Ovary (tissue), 9 donors: ENCODE measurements around the gene LEKR1. TPM values are rescaled to one million over a fixed set of nuclear protein-coding genes. Genes with fewer than 3 reads are reported as not detected.

Experiments used
- DNase-seq, 5 donors: peaks; one replicate each; pipeline ENCODE4 v3.0.0-alpha.2; 2019 to 2020
- H3K27ac ChIP-seq, 2 donors: fragments of 200-600 bp; one replicate each; pipeline versions ENCODE4 v1.5.1 to v1.8.0; 2019 to 2022
- H3K27me3 ChIP-seq: fragments of 200-600 bp; one replicate; pipeline ENCODE4 v1.8.0; 2022
- H3K36me3 ChIP-seq: fragments of 200-600 bp; sonication (generic); one replicate; pipeline ENCODE4 v1.5.1; 2019
- H3K4me1 ChIP-seq: one replicate; pipeline ENCODE4 v1.8.1; 2013; ENCODE audit warnings: mild to moderate bottlenecking, moderate library complexity; ENCODE audit not compliant: insufficient read depth
- H3K4me3 ChIP-seq: fragments of 200-600 bp; sonication (generic); one replicate; pipeline ENCODE4 v1.5.1; 2017
- H3K9me3 ChIP-seq, 2 donors: fragments of 200-600 bp in 1 of 2; sonication (generic) in 1 of 2; one replicate each; pipeline versions ENCODE4 v1.5.1 to v1.8.1; 2013 to 2019; ENCODE audit warnings: mild to moderate bottlenecking in 1 of 2, moderate library complexity in 1 of 2
- EP300 ChIP-seq: sonication (generic); formaldehyde crosslinking; IDR thresholded peaks from one replicate; pipeline ENCODE4 v1.6.1; 2017; ENCODE audit warnings: antibody characterized with exemption
- POLR2A ChIP-seq: fragments of 450-650 bp; IDR thresholded peaks from one replicate; pipeline ENCODE4 v1.6.1; 2017; ENCODE audit warnings: antibody characterized with exemption, mild to moderate bottlenecking, moderate library complexity
- WGBS, 3 donors: extraction: QIAGEN DNeasy Blood & Tissue Kit in 1 of 3; methylation state at CpG; one replicate each; pipeline versions ENCODE4 v1.1.5 to v1.1.7; 2013 to 2017; 5-methylcytosine and 5-hydroxymethylcytosine counted together
- intact Hi-C, 4 donors: fragments of 100-400 bp; cut with DNase I; formaldehyde crosslinking; loops; one replicate each; pipeline versions ENCODE4 v1.11.0 to v1.15.1; 2022 to 2023
- polyA plus RNA-seq, 2 donors: library from polyadenylated mRNA; stranded (reverse); fragments of 200-250 nt in 1 of 2; fragments of 350-450 nt in 1 of 2; fragmentation: Illumina TruSeq in 1 of 2; extraction: RNeasy Lipid Tissue Mini Kit (QIAGEN cat#74804) in 1 of 2; gene quantifications; one replicate each; pipeline ENCODE4 v1.2.3, GENCODE V29; 2013 to 2014
- total RNA-seq, 7 donors: library from RNA; depleted of rRNA in 2 of 7; stranded (reverse); fragments of >200 nt in 2 of 7; fragmentation: NEBNext Ultra II Directional in 3 of 7; extraction: Animal tissue kit (Norgen Biotek cat#: 25700) in 3 of 7; gene quantifications; one replicate each; pipeline versions ENCODE4 v1.1.0 to v1.2.4, GENCODE V29; 2016 to 2023
- TF ChIP-seq, protein P1 (sequence below), 3 donors: fragments of 450-650 bp in 2 of 3; fragments of 200-600 bp in 1 of 3; IDR thresholded peaks; one replicate each; pipeline versions ENCODE4 v1.5.1 to v1.8.0; 2016 to 2022; ENCODE audit warnings: antibody characterized with exemption in 3 of 3, mild to moderate bottlenecking in 1 of 3
- donor health status: DM: no; HTN: no; CAD: no; lungs with moderate emphysema.
- donor health status: DM: no; HTN: no; CAD: no.
- donor health status: Bipolar disorder and iron deficiency.
- donor health status: DM: yes; HTN: yes; CAD: no.
- donor health status: DM: no; HTN: no; CAD: no.
- donor health status: DM: yes; HTN: yes; CAD: no.

LEKR1 gene
- total and polyA plus RNA-seq, 9 donors: 0.38 to 7.8 (median 2.4) TPM

DNA sequence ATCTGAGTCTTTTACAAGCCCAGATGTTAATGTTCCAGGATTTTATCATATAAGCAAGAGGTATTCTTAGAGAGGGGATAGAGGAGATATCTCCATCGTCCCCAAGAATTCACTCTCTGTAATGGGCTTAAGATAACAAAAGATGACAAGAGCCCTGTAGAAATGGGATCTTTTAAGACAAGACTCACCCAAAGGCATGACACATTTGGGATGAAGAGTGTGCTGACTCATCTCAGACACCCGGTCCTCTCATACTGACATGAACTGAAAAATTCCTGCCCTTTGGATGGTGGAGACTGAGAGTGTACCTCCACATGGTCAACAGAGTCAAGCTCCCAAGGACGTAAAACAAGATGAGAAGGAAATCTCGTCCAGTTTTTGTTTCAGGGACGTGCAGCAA is 11.0 kb downstream of the LEKR1 start:
- Histone ChIP-seq H3K27ac (no peak overlapping the region), H3K4me1 (no peaks in the 10 kb centered on the region), H3K9me3 (no peaks in the 10 kb centered on the region), H3K36me3 (no peaks in the 10 kb centered on the region), H3K4me3 (no peak overlapping the region), H3K27me3 (no peaks in the 10 kb centered on the region)
- no peak for TF ChIP-seq EP300
- TF ChIP-seq, protein P1, sequence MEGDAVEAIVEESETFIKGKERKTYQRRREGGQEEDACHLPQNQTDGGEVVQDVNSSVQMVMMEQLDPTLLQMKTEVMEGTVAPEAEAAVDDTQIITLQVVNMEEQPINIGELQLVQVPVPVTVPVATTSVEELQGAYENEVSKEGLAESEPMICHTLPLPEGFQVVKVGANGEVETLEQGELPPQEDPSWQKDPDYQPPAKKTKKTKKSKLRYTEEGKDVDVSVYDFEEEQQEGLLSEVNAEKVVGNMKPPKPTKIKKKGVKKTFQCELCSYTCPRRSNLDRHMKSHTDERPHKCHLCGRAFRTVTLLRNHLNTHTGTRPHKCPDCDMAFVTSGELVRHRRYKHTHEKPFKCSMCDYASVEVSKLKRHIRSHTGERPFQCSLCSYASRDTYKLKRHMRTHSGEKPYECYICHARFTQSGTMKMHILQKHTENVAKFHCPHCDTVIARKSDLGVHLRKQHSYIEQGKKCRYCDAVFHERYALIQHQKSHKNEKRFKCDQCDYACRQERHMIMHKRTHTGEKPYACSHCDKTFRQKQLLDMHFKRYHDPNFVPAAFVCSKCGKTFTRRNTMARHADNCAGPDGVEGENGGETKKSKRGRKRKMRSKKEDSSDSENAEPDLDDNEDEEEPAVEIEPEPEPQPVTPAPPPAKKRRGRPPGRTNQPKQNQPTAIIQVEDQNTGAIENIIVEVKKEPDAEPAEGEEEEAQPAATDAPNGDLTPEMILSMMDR (IDR thresholded peaks at IDR 0.05): no peak
- TF ChIP-seq POLR2A: no peak
- WGBS, 3 donors: 70 to 72% (median 70%) methylated on average over 5 of the region's 5 CpGs
- no peak for DNase-seq
- intact Hi-C loops: no loop called here

DNA sequence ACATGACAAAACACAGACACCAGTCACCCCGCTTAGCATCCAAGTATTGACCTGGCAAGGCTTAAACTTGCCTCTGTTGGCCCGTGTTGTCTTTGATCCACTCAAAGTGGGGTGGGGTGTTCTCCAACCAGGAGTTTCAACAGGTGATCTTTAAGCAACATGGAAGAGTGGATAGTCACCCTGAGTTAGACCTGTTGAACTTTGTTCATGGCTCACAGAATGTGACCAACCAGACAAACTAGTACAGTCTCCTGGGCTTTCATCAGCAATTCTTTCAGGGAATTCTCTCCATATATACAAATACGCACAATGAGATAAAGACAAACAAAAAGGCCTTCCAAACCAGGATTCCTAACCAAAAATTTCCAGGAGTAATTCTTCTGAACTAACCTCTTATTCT is 11.9 kb downstream of the LEKR1 start:
- Histone ChIP-seq H3K27me3 (no peaks in the 10 kb centered on the region), H3K36me3 (no peaks in the 10 kb centered on the region), H3K27ac (no peak overlapping the region), H3K4me1 (peaks cover 2% of the 10 kb centered on the region), H3K4me3 (no peak overlapping the region), H3K9me3 (no peaks in the 10 kb centered on the region)
- TF ChIP-seq, protein P1 (IDR thresholded peaks at IDR 0.05): no peak
- no peak for TF ChIP-seq POLR2A
- no peak for TF ChIP-seq EP300
- DNase-seq: no peak
- intact Hi-C loops: no loop called here
- 94 to 99% (median 96%) methylated on average over 3 of the region's 3 CpGs for WGBS, 3 donors

DNA sequence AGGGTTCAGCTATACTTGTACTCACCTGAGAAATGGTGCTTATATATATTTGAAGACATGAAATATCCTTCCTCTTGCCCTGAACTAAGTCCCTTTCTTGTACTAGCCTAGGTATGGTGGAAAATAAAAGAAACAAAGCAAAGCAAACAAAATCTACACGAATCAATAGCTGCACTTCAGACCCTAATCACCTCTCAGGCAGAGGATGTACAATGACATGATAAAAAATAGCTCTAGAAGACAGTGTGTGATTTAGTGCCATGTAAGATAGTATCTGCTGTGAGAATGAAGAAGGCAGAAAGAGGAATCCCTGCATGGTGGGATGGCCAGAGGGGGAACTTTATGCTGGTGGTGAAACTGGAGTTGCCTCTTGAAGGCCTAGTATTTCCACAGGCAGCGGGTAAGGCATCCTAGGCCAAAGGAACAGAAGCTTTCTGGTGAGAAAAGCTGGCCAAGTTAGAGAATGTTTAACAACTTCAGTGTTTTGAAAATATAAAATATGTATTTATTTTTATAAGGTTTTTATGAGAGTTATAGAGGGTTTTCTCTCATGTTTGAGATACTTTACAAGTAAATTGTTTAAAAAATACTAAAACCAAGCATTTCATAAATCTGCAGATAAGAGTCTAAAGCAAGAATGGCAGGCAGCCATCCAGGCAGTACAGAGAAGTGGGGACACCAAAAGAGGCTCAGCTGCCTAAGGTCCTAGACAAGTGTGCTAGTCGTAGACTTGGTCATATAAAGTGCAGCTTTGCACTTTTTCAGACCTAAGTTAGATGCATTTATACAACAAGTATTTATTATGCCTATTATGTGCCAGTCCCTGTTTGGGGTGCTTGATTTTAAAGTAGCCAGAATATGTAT is 14.9 kb downstream of the LEKR1 start:
- WGBS, 3 donors: 32 to 54% (median 37%) methylated on average over 3 of the region's 3 CpGs
- DNase-seq: no peak
- Histone ChIP-seq H3K9me3 (no peaks in the 10 kb centered on the region), H3K27me3 (no peaks in the 10 kb centered on the region), H3K36me3 (no peaks in the 10 kb centered on the region), H3K4me3 (no peak overlapping the region), H3K4me1 (peaks cover 2% of the 10 kb centered on the region), H3K27ac (no peak overlapping the region)
- intact Hi-C loops: no loop called here
- TF ChIP-seq, protein P1 (IDR thresholded peaks at IDR 0.05): no peak
- TF ChIP-seq POLR2A (no peak), EP300 (no peak)

DNA sequence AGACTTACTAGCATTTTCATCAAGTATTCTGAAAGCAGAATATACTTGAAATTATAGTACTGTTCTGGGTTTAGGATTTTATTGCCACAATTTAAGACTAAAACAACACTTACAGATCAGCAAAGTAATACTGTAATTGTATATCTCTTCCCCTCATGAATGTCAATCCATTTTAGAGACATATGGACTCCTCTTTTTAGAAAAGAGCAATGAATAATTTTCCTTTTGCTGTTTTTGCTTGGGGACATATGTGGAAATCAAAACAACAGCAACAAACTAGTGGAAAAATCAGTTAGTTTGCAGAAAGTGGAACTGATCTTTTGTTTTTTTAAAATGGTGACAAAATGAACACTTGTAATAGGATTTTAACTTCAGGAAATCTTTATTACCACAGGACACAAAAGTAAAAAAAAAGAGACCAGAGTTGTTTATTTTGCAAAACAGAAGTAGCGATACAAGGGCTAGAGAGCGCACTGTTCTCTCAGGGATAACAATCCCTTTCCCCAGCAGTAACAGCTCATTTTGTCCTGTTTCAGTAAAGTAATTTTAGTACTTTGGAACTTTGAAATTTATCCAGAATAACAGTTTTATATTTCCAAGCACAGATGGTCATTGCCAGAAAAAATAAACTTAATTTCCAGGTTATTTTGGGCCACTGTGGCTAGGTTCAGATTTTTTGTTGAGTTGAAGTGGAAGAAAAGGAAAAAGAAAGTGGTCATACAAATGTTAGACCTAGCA is 17.1 kb downstream of the LEKR1 start:
- WGBS, 3 donors: 4 to 8% (median 5%) methylated on average over 2 of the region's 2 CpGs
- DNase-seq: no peak
- Histone ChIP-seq H3K4me1 (peaks cover 2% of the 10 kb centered on the region), H3K27me3 (no peaks in the 10 kb centered on the region), H3K36me3 (no peaks in the 10 kb centered on the region), H3K27ac (no peak overlapping the region), H3K4me3 (no peak overlapping the region), H3K9me3 (no peaks in the 10 kb centered on the region)
- no peak for TF ChIP-seq EP300
- TF ChIP-seq POLR2A: no peak
- TF ChIP-seq, protein P1 (IDR thresholded peaks at IDR 0.05): no peak
- intact Hi-C loops: no loop called here
